HK-2 (cell line): ENCODE data around the gene LRCH3.
A peak's percentile ranks its signal among the peaks of the same experiment; 100 is the strongest.

Source experiments
- DNase-seq: peaks from one replicate; pipeline ENCODE4 v3.0.0-alpha.2; 2018; ENCODE audit not compliant: unreplicated experiment

Gene LRCH3

DNA sequence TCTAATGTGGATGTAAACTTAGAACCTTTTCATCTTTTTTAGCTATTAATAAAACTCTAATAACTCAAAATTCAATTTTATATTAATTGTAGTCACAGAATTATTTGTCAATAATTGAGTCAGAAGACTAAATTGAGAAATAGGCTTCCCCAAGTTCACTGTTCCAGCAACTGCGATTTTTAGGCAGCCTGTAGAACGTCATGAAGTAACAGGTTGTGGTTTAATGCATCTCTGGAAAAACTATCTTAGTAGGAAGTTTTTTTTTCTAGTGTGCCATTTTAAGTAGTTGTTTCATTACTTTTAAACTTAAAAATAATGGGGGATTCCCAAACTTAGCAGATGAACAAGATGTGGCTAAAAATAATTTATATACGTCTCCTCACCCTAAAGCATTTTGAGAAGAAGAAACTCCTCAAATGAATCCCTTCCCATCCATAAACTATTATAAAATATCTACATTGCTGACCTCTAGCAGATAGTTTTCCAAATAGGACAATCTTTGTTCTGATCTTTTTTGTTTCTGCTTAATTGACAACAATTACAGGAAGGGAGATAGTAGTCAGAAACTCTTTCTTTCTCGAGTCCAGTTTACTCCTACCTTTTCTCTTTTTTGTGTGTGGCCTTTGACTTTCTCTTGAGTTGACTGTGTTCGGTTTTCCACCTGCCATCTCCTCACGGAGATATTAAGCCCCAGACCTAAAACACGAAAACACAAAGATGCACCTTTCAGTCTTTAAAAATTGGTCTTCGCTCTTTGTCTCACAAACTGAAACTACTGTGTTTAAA, 43.1 kb downstream of the LRCH3 start:
- DNase-seq = no peak

DNA sequence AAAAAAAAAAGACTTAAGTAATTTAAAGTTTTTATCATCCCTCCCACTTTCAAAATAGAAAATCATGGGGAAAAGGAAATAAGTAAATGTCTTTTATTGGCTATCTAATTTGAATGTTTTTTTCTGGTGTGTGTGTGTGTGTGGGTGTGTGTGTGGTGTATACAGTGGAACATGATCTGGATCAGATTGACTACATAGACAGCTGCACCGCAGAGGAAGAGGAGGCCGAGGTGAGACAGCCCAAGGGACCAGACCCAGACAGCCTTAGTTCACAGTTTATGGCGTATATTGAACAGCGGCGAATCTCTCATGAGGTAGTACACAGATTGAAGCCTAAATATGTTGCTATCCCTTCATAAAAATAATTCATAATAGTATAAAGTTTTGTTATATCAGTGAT, 44.5 kb downstream of the LRCH3 start:
- DNase-seq = no peak

DNA sequence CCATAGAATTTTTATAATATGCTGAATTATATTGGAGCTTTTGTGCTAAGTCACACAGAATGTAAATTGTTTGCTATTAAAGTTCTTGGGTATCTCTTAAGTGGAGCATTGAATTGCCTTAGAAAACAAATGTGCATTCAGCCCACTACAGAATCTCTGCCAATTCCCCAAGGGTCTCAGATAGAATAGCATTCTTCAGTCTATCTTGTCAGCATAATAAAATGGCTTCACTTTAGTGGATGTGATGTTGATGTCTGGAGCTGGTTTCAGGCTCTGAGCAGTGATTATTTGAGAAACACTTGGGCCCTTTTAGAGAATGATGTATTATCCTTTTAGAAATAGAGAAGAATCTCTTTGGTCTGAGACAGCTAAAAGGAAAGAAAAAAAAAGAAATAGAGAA, 45.2 kb downstream of the LRCH3 start:
- no peak for DNase-seq

GRCh38 chr3:197837282-197837681, 46.2 kb downstream of the LRCH3 start:
- DNase-seq = no peak

- DNase-seq = no peak
These were observed 50.7 kb downstream of the LRCH3 start for GRCh38 chr3:197841789-197842188.

DNA sequence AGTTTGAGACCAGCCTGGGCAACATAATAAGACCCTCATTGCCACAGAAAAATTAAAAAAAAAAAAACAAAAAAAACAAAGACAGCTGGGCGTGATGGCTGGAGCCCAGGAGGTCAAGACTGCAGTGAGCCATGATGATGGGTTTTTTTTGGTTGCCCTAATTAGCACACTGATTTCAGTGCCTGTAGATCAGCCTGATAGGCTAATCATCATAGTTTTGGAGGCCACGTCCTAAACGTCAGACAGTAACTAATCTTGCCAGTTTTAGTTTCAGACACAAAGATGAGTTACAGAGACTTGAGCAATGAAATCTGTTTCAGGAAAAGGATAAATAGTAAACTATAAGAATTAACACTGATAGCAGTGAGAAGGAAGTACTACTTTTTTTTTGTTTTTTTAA, 55.4 kb downstream of the LRCH3 start:
- no peak for DNase-seq

- no peak for DNase-seq
These were observed 56.9 kb downstream of the LRCH3 start for GRCh38 chr3:197847866-197848401.

DNA sequence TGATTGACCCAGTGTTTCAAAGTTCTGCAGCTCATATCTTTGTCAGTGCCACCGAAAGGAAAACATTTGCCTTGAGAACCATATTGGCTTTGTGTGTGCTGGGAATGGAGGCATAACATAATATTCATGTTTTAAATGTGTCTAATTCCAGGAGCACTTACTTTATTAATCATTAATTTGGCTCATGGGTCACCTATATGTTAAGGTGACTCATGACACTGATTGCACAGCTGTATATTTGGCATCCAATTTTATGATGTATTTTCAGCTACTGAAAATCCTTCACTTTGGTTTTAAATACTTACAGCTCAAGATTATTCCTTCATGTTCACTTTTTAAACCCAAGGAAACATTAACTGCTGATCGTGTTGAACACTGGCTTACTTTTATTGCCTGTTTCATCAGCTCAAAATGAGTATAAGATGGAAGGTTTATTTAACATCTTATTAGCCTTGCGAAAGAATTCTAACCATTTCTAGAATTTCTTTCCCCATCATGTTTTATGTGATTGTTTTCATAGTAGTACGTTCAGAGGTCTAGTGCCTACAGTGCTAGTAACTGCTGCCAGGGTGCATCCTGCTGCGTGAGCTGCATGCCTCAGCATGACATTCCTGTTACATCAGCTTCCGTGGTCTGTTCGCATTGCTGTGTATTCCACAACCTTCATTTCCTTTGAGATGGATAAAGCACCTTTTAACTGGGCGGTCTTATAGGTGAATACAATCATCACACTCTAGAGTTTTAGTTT, 63.7 kb downstream of the LRCH3 start:
- DNase-seq = peak; percentile 71

DNA sequence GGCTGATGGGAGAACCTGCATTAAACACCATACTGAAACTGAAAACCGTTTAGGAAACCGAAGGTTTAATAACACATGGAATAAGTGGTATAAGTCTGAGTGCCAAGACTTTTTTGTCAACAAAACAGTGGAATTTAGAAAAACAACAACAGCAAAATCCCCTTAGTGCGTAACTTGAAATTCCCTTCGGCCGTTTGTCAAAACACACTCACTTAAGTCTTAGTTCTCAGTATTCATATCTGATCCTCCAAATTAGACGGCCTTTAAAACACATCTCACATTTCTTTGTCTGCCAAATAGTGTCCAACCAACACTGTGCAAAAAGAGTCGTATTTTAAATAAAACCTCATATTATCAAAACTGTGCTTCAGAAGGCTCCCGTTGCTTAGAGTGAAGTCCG, 64.5 kb downstream of the LRCH3 start:
- no peak for DNase-seq

- no peak for DNase-seq
These were observed 65.3 kb downstream of the LRCH3 start for GRCh38 chr3:197856199-197856816.

- DNase-seq = no peak
These were observed 67.1 kb downstream of the LRCH3 start for GRCh38 chr3:197858133-197858532.

DNA sequence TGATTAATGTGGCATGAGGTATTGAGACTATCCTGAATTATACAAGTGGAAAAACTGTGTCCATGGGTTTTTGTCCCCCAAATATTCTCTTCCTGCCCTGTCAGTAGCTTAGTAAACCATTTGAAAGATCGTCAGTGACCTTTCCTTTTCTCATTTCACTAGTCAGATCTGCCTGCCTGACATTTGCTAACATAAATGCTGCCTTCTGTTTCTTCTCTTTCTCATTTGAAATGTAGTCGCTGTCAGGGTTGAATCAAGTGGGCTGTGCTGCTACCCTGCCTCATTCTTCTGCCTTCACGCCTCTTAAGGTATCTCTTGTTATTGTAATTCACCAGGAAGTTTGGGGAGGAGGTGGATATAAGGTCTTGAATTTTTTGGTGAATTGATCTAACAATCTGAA, 67.5 kb downstream of the LRCH3 start:
- no peak for DNase-seq

DNA sequence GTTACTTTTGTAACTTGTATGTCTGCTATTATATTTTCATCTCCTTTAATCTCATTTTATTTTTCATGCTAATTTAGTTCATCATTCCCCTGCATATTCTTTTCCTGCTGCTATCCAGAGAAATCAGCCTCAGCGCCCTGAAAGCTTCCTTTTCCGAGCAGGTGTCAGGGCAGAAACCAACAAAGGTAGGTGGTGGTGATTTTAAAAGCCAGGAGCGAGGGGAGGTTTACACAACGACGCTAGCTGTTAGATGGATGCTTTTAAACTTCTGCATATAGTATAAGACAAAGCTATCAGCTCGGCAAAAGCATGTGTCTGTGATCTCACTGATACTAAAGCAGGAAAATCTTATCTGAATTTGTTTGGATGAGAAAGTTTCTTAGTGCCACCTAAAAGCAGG, 75.0 kb downstream of the LRCH3 start:
- DNase-seq = no peak

GRCh38 chr3:197873329-197873728, 82.3 kb downstream of the LRCH3 start:
- no peak for DNase-seq

- DNase-seq = no peak
These were observed 83.0 kb downstream of the LRCH3 start for GRCh38 chr3:197874064-197874463.

DNA sequence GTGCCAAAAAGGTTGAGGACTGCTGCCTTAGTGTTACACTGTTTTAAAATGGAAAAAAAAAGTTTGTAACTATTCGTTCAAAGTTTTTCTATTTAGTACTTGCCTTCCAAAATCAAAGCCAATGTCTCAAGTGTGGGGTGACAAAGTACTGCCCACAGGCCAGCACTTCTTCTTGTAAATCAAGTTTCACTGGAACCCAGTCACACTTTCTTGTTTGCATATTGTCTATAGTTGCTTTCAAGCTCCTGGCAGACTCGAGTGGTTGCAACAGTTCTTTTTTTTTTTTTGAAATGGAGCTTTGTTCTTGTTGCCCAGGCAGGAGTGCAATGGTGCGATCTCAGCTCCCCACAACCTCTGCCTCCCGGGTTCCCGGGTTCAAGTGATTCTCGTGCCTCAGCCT, 83.6 kb downstream of the LRCH3 start:
- DNase-seq = no peak

DNA sequence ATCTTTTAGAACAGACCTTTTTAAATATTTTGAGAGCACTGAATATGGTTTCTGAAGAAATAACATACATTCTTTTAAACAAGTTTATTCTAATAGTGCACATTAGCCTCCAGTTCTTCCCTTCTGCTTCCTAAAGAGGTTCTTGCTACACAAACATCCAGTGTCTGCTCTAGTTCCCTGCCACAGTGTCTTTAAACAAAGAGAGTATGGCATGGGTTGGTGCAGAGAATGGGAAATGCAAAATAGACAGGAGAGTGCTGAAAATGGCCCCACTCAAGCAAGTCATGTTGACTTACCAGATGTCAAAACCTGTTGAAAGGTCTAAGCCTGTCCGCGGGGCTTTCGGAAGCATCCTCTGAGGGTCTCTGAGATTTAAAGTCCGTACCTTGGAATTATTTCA, 86.8 kb downstream of the LRCH3 start:
- DNase-seq = no peak

GRCh38 chr3:197878427-197878826, 87.4 kb downstream of the LRCH3 start:
- DNase-seq = no peak

GRCh38 chr3:197880491-197881269, 89.6 kb downstream of the LRCH3 start:
- no peak for DNase-seq

DNA sequence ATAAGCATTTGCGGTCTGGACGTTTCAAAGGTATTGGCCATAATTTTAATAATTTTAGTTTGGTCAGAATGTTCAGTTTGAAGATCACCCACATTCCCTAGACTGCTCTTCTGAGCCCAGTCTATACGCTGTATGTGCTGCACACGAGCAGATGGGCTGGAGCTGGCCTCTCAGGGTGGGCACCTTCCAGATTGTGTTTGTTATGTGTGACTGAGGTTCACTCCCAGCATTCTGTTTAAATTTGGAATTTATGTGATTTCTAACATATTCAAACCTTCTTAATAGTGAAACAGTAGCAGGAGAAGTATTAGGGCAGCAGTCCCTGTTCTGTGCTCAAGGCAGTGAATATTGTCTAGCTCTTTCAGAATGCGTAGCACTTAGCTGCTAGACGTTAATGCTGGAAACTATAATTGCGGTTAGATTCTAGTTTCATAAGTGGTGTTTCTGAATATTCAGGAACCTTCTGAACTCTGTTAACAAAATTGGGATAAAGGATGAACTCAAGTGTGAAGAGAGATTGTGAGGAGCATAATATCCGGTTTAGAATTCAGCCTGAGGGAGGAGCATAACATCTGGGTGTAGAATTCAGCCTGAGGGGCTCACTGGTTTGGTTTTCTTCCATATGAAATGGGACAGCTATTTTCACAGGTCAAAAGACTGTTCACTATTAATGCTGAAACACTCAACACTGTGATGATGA, 90.4 kb downstream of the LRCH3 start:
- DNase-seq = no peak

DNA sequence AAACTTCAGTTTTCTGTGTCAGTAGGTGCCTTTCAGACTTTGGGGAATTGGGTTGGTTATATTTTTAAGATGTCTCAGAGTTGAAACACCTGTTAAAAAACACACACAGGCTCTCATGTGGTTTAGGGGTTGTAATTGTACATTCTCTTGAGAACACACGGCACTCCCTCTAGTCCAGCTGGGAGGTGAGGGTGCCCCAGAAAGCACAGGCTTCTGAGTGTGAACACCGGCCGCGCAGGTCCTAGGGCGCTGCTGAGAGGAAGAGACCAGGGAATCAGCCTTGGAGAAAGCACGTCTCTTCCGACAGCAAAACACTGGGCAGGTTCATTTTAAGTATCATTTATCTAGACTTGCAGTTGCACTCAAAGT, 90.9 kb downstream of the LRCH3 start:
- DNase-seq = no peak
